HEK293T (cell line): ENCODE results near the gene NPFF.

Experiments used
- CTCF ChIA-PET: fragments of 350-600 bp; formaldehyde crosslinking; extraction: SDS; loops from one replicate; lab custom pipeline; 2021; ENCODE audit warnings: antibody characterized with exemption, inconsistent platforms; lab: Yijun Ruan, JAX
- POLR2A ChIA-PET: fragments of 350-600 bp; formaldehyde crosslinking; extraction: SDS; loops from one replicate; lab custom pipeline; 2020; ENCODE audit warnings: antibody characterized with exemption, inconsistent platforms; lab: Yijun Ruan, JAX
- DNase-seq: peaks from one replicate; pipeline ENCODE4 v3.0.0; 2012; ENCODE audit warnings: mixed read lengths; ENCODE audit errors: extremely low spot score
- ARNT ChIP-seq: fragments of 450-650 bp; IDR thresholded peaks from 2 replicates; pipeline ENCODE4 v1.6.1; 2017; ENCODE audit warnings: mild to moderate bottlenecking
- BHLHE40 ChIP-seq: fragments of 450-650 bp; IDR thresholded peaks from 2 replicates; pipeline ENCODE4 v1.6.1; 2016; ENCODE audit warnings: mild to moderate bottlenecking, moderate library complexity, borderline replicate concordance
- CTBP1 ChIP-seq: fragments of 450-650 bp; IDR thresholded peaks from 2 replicates; pipeline ENCODE4 v1.6.1; 2016; ENCODE audit warnings: borderline replicate concordance
- ELF4 ChIP-seq: fragments of 450-650 bp; IDR thresholded peaks from 2 replicates; pipeline ENCODE4 v1.6.1; 2017; ENCODE audit warnings: antibody characterized with exemption
- FOXA1 ChIP-seq: fragments of 450-650 bp; IDR thresholded peaks from 2 replicates; pipeline ENCODE4 v1.6.1; 2016; ENCODE audit warnings: mild to moderate bottlenecking
- FOXK2 ChIP-seq: fragments of 450-650 bp; IDR thresholded peaks from 2 replicates; pipeline ENCODE4 v1.6.1; 2016; ENCODE audit warnings: mild to moderate bottlenecking
- FOXM1 ChIP-seq: fragments of 450-650 bp; IDR thresholded peaks from 2 replicates; pipeline ENCODE4 v1.6.1; 2017; ENCODE audit warnings: mild to moderate bottlenecking, borderline replicate concordance
- HDGF ChIP-seq: fragments of 450-650 bp; IDR thresholded peaks from 2 replicates; pipeline ENCODE4 v1.6.1; 2017; ENCODE audit warnings: antibody characterized with exemption, borderline replicate concordance
- L3MBTL2 ChIP-seq: fragments of 450-650 bp; conservative IDR thresholded peaks from 2 replicates; pipeline ENCODE4 v1.6.1; 2016; ENCODE audit warnings: mild to moderate bottlenecking
- LEF1 ChIP-seq: fragments of 450-650 bp; IDR thresholded peaks from 2 replicates; pipeline ENCODE4 v1.6.1; 2017; ENCODE audit warnings: mild to moderate bottlenecking, borderline replicate concordance
- NFRKB ChIP-seq: fragments of 450-650 bp; IDR thresholded peaks from 2 replicates; pipeline ENCODE4 v1.6.1; 2016; ENCODE audit warnings: mild to moderate bottlenecking, moderate library complexity
- SP1 ChIP-seq: fragments of 450-650 bp; IDR thresholded peaks from 2 replicates; pipeline ENCODE4 v1.6.1; 2017
- SUZ12 ChIP-seq: fragments of 450-650 bp; IDR thresholded peaks from 2 replicates; pipeline ENCODE4 v1.6.1; 2016; ENCODE audit warnings: mild to moderate bottlenecking
- TARDBP ChIP-seq: fragments of 450-650 bp; IDR thresholded peaks from 2 replicates; pipeline ENCODE4 v1.6.1; 2016
- ZNF384 ChIP-seq: fragments of 450-650 bp; IDR thresholded peaks from 2 replicates; pipeline ENCODE4 v1.6.1; 2016
- TF ChIP-seq, protein P1 (sequence below): fragments of 450-650 bp; IDR thresholded peaks from 2 replicates; pipeline ENCODE4 v1.6.1; 2016

NPFF gene

GRCh38 chr12:53539526-53539925 lies 32.2 kb upstream of the NPFF start:
- POLR2A ChIA-PET = interaction anchor here (1.0 to 1.5 kb wide), 2 partner anchors 136 to 138 kb away, joined by 4 to 13 read pairs; partner anchors contain the start of gene ATP5MC2

DNA sequence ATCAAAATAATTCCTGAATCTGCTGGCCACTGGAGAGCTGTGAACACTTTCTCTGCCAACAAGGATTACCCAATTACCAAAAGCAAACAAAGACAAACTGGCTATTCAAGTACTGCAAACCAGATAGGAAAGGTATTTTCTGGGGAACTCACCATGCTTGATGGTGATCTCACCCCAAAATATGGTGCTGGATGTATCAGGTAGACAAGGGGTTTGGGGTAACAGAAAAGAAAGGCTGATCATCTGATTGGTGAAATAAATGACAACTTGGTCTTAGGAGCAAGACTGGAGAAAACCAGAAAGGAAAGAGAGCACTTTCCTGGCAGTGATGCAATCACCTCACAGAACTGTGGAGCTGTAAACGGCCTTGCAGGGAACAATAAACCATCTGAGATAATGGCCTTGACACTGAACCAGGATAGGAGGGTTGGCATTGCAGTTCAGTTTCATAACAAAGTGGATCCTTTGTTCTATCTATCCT lies 31.0 kb upstream of the NPFF start:
- no peak for DNase-seq
- TF ChIP-seq FOXK2 (no peak), LEF1 (no peak), FOXM1 (no peak), FOXA1 (no peak), ZNF384 (no peak), NFRKB (no peak), L3MBTL2 (no peak), ARNT (no peak), TARDBP (no peak), HDGF (no peak)
- TF ChIP-seq, protein P1, sequence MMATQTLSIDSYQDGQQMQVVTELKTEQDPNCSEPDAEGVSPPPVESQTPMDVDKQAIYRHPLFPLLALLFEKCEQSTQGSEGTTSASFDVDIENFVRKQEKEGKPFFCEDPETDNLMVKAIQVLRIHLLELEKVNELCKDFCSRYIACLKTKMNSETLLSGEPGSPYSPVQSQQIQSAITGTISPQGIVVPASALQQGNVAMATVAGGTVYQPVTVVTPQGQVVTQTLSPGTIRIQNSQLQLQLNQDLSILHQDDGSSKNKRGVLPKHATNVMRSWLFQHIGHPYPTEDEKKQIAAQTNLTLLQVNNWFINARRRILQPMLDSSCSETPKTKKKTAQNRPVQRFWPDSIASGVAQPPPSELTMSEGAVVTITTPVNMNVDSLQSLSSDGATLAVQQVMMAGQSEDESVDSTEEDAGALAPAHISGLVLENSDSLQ = no peak
- POLR2A ChIA-PET = interaction anchor here (1.2 to 1.5 kb wide), 2 partner anchors 37 to 137 kb away, joined by 4 to 13 read pairs; partner anchors contain the start of genes ATP5MC2 and TARBP2

More at GRCh38 chr12:53539526-53539925, 32.2 kb upstream of the NPFF start:
- CTCF ChIA-PET = interaction anchor here (0.9 kb wide), 1 partner anchor 136 kb away, joined by 3 read pairs; the partner anchor contains the start of gene ATP5MC2
- DNase-seq = no peak
- TF ChIP-seq SUZ12 (no peak), CTBP1 (no peak), ARNT (no peak), NFRKB (no peak), L3MBTL2 (no peak), FOXK2 (no peak), FOXA1 (no peak), FOXM1 (no peak), LEF1 (no peak), ZNF384 (no peak), HDGF (no peak), TARDBP (no peak)

GRCh38 chr12:53536962-53537361 lies 29.7 kb upstream of the NPFF start:
- CTCF ChIA-PET = no interaction called here

More for the DNA sequence above, 31.0 kb upstream of the NPFF start:
- CTCF ChIA-PET = no interaction called here

DNA sequence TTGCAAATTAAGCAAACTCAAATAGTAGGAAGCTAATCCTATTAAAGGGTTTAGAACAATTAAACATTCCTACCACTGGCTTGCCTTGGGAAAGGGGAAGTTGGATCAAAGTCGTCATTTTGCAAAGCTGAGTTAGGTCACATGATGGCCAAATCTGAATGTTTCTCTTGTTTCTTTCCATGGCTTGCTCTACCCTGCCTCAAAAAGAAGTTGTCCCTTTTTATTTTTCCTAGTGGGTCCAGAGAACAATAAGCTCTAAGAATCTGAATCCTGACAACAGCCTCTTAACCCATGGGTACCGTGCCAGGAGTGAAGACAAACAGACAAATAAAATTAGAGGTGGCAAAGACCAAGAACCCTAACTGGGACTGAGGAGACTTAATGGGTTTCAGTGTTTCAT lies 26.2 kb upstream of the NPFF start:
- POLR2A ChIA-PET = no interaction called here
- no peak for TF ChIP-seq ZNF384
- no peak for TF ChIP-seq FOXK2
- no peak for TF ChIP-seq BHLHE40
- TF ChIP-seq TARDBP = no peak
- no peak for TF ChIP-seq SUZ12
- no peak for TF ChIP-seq NFRKB
- CTCF ChIA-PET = interaction anchor here (0.8 kb wide), 1 partner anchor 10 kb away, joined by 5 read pairs; no protein-coding TSS in a partner anchor
- DNase-seq = no peak

More at GRCh38 chr12:53536962-53537361, 29.7 kb upstream of the NPFF start:
- no peak for DNase-seq
- POLR2A ChIA-PET = no interaction called here
- TF ChIP-seq L3MBTL2 (no peak), HDGF (no peak), CTBP1 (no peak), SP1 (no peak), FOXA1 (no peak), ZNF384 (no peak)
- TF ChIP-seq, protein P1 = no peak

GRCh38 chr12:53532524-53533445 lies 25.5 kb upstream of the NPFF start:
- TF ChIP-seq FOXK2 (no peak), CTBP1 (no peak), TARDBP (no peak), HDGF (no peak), SUZ12 (no peak), ZNF384 (no peak), ELF4 (no peak)
- TF ChIP-seq, protein P1 = no peak
- POLR2A ChIA-PET = interaction anchor here (1.2 kb wide), 1 partner anchor 142 kb away, joined by 3 read pairs; no protein-coding TSS in a partner anchor
- CTCF ChIA-PET = interaction anchor here (0.6 to 0.8 kb wide), 2 partner anchors 11 to 1675 kb away, joined by 5 to 6 read pairs; no protein-coding TSS in a partner anchor
- no peak for DNase-seq

DNA sequence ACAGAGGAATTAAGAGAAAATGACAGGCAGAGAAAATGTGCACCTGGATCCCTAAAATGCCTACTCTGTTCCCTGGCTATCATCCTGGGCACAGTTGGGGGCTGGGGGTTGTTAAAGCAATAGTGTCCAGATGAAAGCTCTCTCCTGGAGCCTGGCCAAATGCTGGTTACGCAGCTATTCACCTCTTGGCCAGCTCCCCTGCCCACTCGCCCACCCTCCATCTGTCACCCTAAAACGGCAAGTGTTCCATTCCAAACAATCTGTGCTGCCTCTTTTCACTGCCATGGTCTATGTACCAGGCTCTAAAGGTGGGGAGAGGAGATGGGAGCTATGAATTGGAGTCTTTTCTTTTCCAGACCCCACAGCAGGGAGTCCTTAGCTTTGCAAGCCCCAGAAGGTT lies 24.7 kb upstream of the NPFF start:
- no peak for DNase-seq
- ChIA-PET CTCF (interaction anchor here (0.6 kb wide), 1 partner anchor 1674 kb away, joined by 6 read pairs; no protein-coding TSS in a partner anchor), POLR2A (interaction anchor here (0.8 to 1.2 kb wide), 2 partner anchors 31 to 143 kb away, joined by 3 to 4 read pairs; partner anchors contain the start of gene TARBP2)
- TF ChIP-seq TARDBP = no peak
- no peak for TF ChIP-seq FOXM1
- TF ChIP-seq SP1 = no peak
- TF ChIP-seq ZNF384 = no peak
- no peak for TF ChIP-seq FOXK2
- no peak for TF ChIP-seq ARNT
- no peak for TF ChIP-seq FOXA1
- TF ChIP-seq, protein P1 = no peak
- no peak for TF ChIP-seq LEF1
- no peak for TF ChIP-seq CTBP1
- TF ChIP-seq SUZ12 = no peak
- no peak for TF ChIP-seq L3MBTL2
- TF ChIP-seq ELF4 = no peak
- TF ChIP-seq HDGF = no peak
- no peak for TF ChIP-seq NFRKB
- TF ChIP-seq BHLHE40 = no peak
